Tibial nerve (tissue), 4 donors: ENCODE measurements around the gene IFI44L. TPM values are rescaled to one million over a fixed set of nuclear protein-coding genes. Genes with fewer than 3 reads are reported as not detected.
A peak's percentile ranks its signal among the peaks of the same experiment; 100 is the strongest.

Source experiments
- DNase-seq, 2 donors: peaks; one replicate each; pipeline ENCODE4 v3.0.0-alpha.2; 2019; ENCODE audit warnings: low spot score in 2 of 2
- H3K27ac ChIP-seq, 4 donors: fragments of 200-600 bp; sonication (generic) in 3 of 4; one replicate each; pipeline ENCODE4 v1.5.1; 2017 to 2019; ENCODE audit warnings: mild to moderate bottlenecking in 1 of 4
- H3K27me3 ChIP-seq, 2 donors: fragments of 200-600 bp; sonication (generic) in 1 of 2; one replicate each; pipeline versions ENCODE4 v1.5.1 to v1.6.0; 2017 to 2019
- H3K36me3 ChIP-seq, 3 donors: fragments of 200-600 bp; sonication (generic); one replicate each; pipeline ENCODE4 v1.5.1; 2018 to 2019
- H3K4me1 ChIP-seq, 4 donors: fragments of 200-600 bp; sonication (generic) in 3 of 4; one replicate each; pipeline ENCODE4 v1.5.1; 2017 to 2019
- H3K4me3 ChIP-seq, 4 donors: fragments of 200-600 bp; sonication (generic) in 3 of 4; one replicate each; pipeline ENCODE4 v1.5.1; 2017 to 2019; ENCODE audit warnings: mild to moderate bottlenecking in 1 of 4, moderate library complexity in 1 of 4
- H3K9me3 ChIP-seq, 4 donors: fragments of 200-600 bp; sonication (generic) in 3 of 4; one replicate each; pipeline ENCODE4 v1.5.1; 2017 to 2019
- CTCF ChIP-seq, 5 experiments: fragments of 200-600 bp in 3 of 5; fragments of 450-650 bp in 2 of 5; sonication (generic) in 3 of 5; IDR thresholded peaks; one replicate each; pipeline ENCODE4 v1.5.1; 2016 to 2019; ENCODE audit warnings: antibody characterized with exemption in 5 of 5, mild to moderate bottlenecking in 3 of 5, moderate library complexity in 2 of 5
- EP300 ChIP-seq, 2 donors: sonication (generic); formaldehyde crosslinking; IDR thresholded peaks; one replicate each; pipeline ENCODE4 v1.6.1; 2017; ENCODE audit warnings: antibody characterized with exemption in 2 of 2, mild to moderate bottlenecking in 1 of 2
- POLR2A ChIP-seq, 2 donors: fragments of 450-650 bp; IDR thresholded peaks; one replicate each; pipeline ENCODE4 v1.6.1; 2017; ENCODE audit warnings: antibody characterized with exemption in 2 of 2, mild to moderate bottlenecking in 2 of 2, moderate library complexity in 2 of 2
- WGBS, 2 donors: methylation state at CpG; one replicate each; pipeline ENCODE4 v1.1.5; 2018; 5-methylcytosine and 5-hydroxymethylcytosine counted together
- total RNA-seq, 4 donors: library from RNA; depleted of rRNA; stranded (reverse); fragments of >200 nt; gene quantifications; one replicate each; pipeline ENCODE4 v1.1.0, GENCODE V29; 2016

Gene IFI44L
- total RNA-seq, 4 donors from 2014 or later, result 7.3 to 25.8 (median 13.2) TPM

DNA sequence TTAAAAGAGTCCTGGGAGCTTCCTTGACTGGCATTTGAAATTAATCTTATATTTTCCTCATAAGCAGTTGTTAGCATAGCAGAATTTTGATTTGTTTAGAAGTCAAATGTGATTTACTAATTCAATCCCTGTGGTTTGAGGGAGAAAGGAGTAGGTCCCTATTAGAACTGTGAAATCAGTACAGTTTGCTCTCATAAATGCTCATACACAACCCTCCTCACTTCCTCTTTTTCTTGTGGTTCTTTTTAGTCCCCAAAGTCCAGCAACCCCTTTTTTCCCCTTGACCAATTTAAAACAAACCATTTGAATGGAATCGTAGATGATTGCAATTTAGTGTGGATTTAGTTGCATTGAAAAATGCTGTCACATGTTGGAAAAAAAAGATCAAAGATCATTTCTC lies 20.2 kb downstream of the IFI44L start:
- H3K27ac ChIP-seq, result no peak overlapping the region
- no peak overlapping the region for H3K4me3 ChIP-seq
- DNase-seq, result no peak
- 70 to 93% methylated on average over 1 of the region's 1 CpG for WGBS, 2 donors
- H3K27me3 ChIP-seq, result no peaks in the 10 kb centered on the region
- no peak for TF ChIP-seq POLR2A (IDR thresholded peaks at IDR 0.05)
- no peak for TF ChIP-seq CTCF (IDR thresholded peaks at IDR 0.05)
- TF ChIP-seq EP300 (IDR thresholded peaks at IDR 0.05), result no peak
- H3K36me3 ChIP-seq, result peaks cover 0 to 33% (median 0%) of the 10 kb centered on the region in 3 donors
- no peaks in the 10 kb centered on the region for H3K9me3 ChIP-seq
- H3K4me1 ChIP-seq, result no peaks in the 10 kb centered on the region

GRCh38 chr1:78641558-78641957 lies 21.3 kb downstream of the IFI44L start:
- H3K36me3 ChIP-seq, result peaks cover 0 to 33% (median 0%) of the 10 kb centered on the region in 3 donors
- no peak overlapping the region for H3K27ac ChIP-seq
- H3K9me3 ChIP-seq, result no peaks in the 10 kb centered on the region
- DNase-seq, result no peak
- no peak for TF ChIP-seq CTCF (IDR thresholded peaks at IDR 0.05)
- no peak for TF ChIP-seq EP300 (IDR thresholded peaks at IDR 0.05)
- no peak for TF ChIP-seq POLR2A (IDR thresholded peaks at IDR 0.05)
- H3K4me1 ChIP-seq, result no peaks in the 10 kb centered on the region
- H3K4me3 ChIP-seq, result no peak overlapping the region
- 97 to 98% methylated on average over 4 of the region's 4 CpGs for WGBS, 2 donors
- H3K27me3 ChIP-seq, result no peaks in the 10 kb centered on the region

DNA sequence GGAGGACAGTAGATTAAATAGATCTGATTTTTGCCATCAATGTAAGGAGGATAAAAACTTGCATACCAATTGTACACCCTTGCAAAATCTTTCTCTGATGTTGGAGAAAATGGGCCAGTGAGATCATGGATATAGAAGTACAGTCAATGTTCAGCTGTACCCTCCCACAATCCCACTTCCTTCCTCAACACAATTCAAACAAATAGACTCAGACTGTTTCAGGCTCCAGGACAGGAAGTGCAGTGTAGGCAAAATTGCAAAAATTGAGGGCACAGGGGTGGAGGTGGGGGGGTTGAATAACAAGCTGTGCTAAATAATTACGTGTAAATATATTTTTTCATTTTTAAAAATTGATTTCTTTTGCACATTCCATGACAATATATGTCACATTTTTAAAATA lies 25.5 kb downstream of the IFI44L start:
- no peak for DNase-seq
- Histone ChIP-seq H3K9me3 (peaks cover 0 to 5% (median 0%) of the 10 kb centered on the region in 4 donors), H3K27ac (no peak overlapping the region), H3K36me3 (peaks cover 0 to 26% (median 0%) of the 10 kb centered on the region in 3 donors), H3K4me3 (no peak overlapping the region), H3K4me1 (peaks cover 0 to 12% (median 0%) of the 10 kb centered on the region in 4 donors), H3K27me3 (no peaks in the 10 kb centered on the region)
- TF ChIP-seq POLR2A (IDR thresholded peaks at IDR 0.05) (no peak), EP300 (IDR thresholded peaks at IDR 0.05) (peak in 1 of 2 donors; percentile 37)
- WGBS, 2 donors, result 52 to 55% methylated on average over 1 of the region's 1 CpG

DNA sequence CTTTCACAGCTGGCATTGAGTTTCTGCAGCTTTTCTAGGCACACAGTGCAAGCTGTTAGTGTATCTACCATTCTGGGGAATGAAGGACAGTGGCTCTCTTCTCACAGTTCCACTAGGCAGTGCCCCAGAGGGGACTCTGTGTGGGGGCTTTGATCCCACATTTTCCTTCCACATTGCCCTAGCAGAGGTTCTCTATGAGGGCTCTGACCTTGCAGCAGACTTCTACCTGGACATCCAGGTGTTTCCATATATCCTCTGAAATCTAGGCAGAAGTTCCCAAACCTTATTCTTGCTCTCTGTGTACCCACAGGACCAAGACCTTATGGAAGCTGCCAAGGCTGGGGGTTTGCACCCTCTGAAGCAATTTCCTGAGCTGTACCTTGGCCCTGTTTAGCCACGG lies 27.0 kb downstream of the IFI44L start:
- no peak for DNase-seq
- H3K4me1 ChIP-seq, result peaks cover 0 to 23% (median 2%) of the 10 kb centered on the region in 4 donors
- WGBS, 2 donors, result 90 to 100% methylated on average over 1 of the region's 1 CpG
- no peak overlapping the region for H3K27ac ChIP-seq
- H3K9me3 ChIP-seq, result peaks cover 0 to 5% (median 0%) of the 10 kb centered on the region in 4 donors
- TF ChIP-seq POLR2A (IDR thresholded peaks at IDR 0.05) (no peak), CTCF (IDR thresholded peaks at IDR 0.05) (no peak), EP300 (IDR thresholded peaks at IDR 0.05) (no peak)
- no peak overlapping the region for H3K4me3 ChIP-seq
- H3K27me3 ChIP-seq, result no peaks in the 10 kb centered on the region
- H3K36me3 ChIP-seq, result peaks cover 0 to 17% (median 0%) of the 10 kb centered on the region in 3 donors

- Histone ChIP-seq H3K27ac (peak within 1 kb of the TSS; percentile 24 to 83 (median 68)), H3K9me3 (peaks cover 0 to 5% (median 0%) of the 10 kb centered on the region in 4 donors), H3K4me1 (peaks cover 0 to 45% (median 11%) of the 10 kb centered on the region in 4 donors), H3K4me3 (peak within 1 kb of the TSS; percentile 30 to 52 (median 34)), H3K27me3 (no peaks in the 10 kb centered on the region), H3K36me3 (no peaks in the 10 kb centered on the region)
- TF ChIP-seq EP300 (IDR thresholded peaks at IDR 0.05) (peak in 1 of 2 donors; percentile 87), CTCF (IDR thresholded peaks at IDR 0.05) (no peak), POLR2A (IDR thresholded peaks at IDR 0.05) (peak in 1 of 2 donors; percentile 62)
- DNase-seq, result peak; percentile 86 to 96
Measured at GRCh38 chr1:78649628-78650027, 29.4 kb downstream of the IFI44L start, which contains the start of gene IFI44. Gene IFI44, plus strand, starts transcription at chr1:78649831. Its CDS starts 365 bp downstream, at chr1:78650196.
